Activated T-cell treated with anti-CD3 and anti-CD28 coated beads, Interleukin-2, amount 50 U/mL, for 4 hours (primary cell): ENCODE measurements around the gene RAPGEF4. TPM values are rescaled to one million over a fixed set of nuclear protein-coding genes. Genes with fewer than 3 reads are reported as not detected.

Experiments used
- ATAC-seq, 2 donors: fragments of 200-7000 bp; cut with Tn5 transposase; one replicate each; pipeline ENCODE4 v1.10.0; 2021
- DNase-seq: peaks from one replicate; pipeline ENCODE4 v3.0.0-alpha.2; 2020
- H3K27me3 Mint-ChIP-seq: one replicate; pipeline ENCODE4 v1.8.0; 2021; ENCODE audit warnings: low read depth, mixed read lengths
- H3K36me3 Mint-ChIP-seq: one replicate; pipeline ENCODE4 v1.8.0; 2022; ENCODE audit warnings: mixed read lengths; ENCODE audit not compliant: insufficient read depth
- H3K4me1 Mint-ChIP-seq: one replicate; pipeline ENCODE4 v1.8.0; 2021; ENCODE audit warnings: low read depth, mixed read lengths
- H3K4me3 Mint-ChIP-seq: one replicate; pipeline ENCODE4 v1.8.0; 2021; ENCODE audit warnings: mild to moderate bottlenecking, moderate library complexity, mixed read lengths
- H3K9me3 Mint-ChIP-seq: one replicate; pipeline ENCODE4 v1.8.0; 2021; ENCODE audit warnings: mixed read lengths
- total RNA-seq, 3 donors: library from RNA; stranded (reverse); gene quantifications; one replicate each; pipeline ENCODE4 v1.2.1, GENCODE V29; 2021

RAPGEF4 gene
- total RNA-seq, 3 donors from 2014 or later: 0.20 to 0.47 (median 0.33) TPM

DNA sequence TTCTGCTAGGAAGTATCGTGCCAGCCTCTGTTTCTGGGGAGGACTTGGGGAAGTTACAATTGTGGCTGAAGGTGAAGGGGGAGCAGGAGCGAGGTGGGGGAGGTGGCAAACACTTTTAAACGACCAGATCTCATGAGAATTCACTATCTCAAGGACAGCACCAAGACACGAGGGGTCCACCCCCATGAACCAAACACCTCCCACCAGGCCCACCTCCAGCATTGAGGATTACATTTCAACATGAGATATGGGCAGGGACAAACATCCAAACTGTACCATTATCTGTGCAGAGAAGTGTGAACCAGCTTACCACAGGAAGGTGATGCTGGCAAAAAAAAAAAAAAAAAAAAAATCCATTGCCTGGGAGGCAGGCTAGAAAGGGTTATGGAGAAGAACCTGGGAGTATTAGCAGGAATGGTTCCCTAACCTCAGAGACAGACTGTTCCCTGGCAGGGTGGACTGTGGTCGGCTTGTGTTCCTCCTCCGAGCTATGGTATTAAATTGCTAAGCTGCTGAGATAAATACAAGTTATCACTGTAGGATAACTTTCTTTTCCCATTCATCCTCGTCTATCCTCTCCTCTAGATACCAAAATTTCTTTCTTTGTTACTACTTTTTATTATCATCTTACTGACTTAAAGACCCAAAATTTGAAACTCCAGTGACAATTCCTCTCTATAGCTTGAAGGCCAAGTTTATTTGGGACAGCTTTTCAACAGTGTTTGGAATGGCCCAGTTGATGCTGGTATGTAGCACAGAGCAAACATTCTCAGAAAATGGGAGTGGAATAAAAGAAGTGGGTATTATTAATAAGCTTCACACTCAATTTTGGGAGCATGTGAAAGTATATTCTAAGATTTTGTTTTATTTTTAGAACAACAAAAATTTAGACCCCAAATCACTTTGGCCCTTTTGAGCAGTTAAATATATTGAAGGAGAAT is 266.3 kb downstream of the RAPGEF4 start:
- Mint-ChIP-seq H3K27me3 (peaks cover 13% of the 10 kb centered on the region), H3K4me3 (no peak overlapping the region), H3K9me3 (no peaks in the 10 kb centered on the region), H3K36me3 (no peaks in the 10 kb centered on the region), H3K4me1 (no peaks in the 10 kb centered on the region)
- DNase-seq (no peak), ATAC-seq (no peak)

DNA sequence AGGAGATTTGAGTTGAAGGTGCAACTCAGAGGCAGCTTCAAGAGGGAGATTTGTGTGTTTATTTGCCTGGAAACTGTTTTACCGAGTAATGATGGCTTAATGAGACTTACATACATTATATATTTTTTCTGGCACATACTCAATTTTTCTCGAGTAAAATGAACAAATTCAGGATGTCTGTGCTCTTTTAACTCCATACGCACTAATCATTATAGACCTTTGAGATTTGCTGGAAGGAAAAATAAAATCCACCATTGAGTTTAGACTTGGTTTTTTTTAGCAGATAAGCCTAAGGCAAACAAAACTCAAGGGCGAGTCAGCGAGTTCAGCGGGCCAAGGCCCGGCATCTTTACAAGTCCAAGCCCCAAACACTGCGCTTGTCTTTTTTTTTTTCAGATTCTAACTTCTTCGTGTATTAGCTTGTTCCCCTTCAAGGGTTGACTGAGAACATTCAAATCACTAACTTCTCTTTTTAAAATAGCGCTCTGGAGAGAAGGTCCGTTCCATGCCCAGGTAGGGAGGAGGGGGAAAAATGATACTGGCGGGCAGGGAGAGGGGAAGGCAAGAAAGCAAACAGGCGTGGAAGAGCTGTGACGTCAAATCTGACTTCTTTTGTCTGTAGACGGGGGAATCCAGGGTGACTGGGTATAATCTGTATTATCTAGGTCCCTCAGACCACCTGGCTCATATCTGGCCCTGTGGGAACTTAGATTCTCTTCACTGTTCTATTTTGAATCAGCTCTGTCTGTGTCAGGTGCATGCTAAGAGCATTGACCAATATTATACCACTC is 267.3 kb downstream of the RAPGEF4 start:
- Mint-ChIP-seq H3K9me3 (no peaks in the 10 kb centered on the region), H3K36me3 (no peaks in the 10 kb centered on the region), H3K4me1 (no peaks in the 10 kb centered on the region), H3K4me3 (no peak overlapping the region), H3K27me3 (peaks cover 17% of the 10 kb centered on the region)
- DNase-seq: no peak
- ATAC-seq: no peak

DNA sequence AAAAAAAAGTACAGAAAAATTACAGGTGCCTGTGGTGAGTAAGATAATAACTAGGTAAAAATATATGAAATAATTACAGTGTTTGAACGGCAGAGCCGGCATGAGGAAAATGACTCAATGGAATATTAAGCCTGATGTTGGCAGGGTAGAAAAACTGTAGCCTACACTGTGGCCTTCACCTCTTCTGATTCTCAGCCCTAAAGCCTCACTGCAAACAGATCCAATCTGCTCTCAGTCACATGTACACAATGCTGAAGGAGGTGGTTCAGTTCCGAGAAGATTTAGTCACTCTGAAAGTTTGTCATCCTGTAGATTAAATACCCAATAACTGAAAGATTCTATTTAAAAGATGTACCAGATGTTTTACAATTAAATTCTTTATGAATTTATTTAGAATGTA is 273.1 kb downstream of the RAPGEF4 start:
- no peak for ATAC-seq

DNA sequence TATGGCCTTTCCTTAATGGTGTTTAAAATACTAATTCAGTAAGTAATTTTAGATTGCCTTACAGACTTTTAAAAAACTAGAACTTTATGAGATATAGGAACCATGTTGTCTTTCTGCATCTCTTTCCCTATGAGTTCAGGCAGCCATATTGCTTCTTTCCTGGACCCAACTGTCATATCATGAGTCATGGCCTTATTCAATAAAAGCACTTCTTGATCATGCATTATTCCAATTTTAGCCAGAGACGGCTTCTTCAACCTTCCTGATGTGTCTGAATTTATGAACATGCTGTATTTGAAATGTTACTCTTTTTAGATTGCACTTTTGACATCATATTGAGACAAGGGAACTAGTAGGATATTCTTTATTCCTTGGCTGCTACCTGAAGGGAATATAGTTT is 274.6 kb downstream of the RAPGEF4 start:
- Mint-ChIP-seq H3K4me3 (no peak overlapping the region), H3K36me3 (no peaks in the 10 kb centered on the region), H3K4me1 (no peaks in the 10 kb centered on the region), H3K9me3 (no peaks in the 10 kb centered on the region), H3K27me3 (peaks cover 19% of the 10 kb centered on the region)
- DNase-seq (no peak), ATAC-seq (no peak)

More for the DNA sequence above, 273.1 kb downstream of the RAPGEF4 start:
- Mint-ChIP-seq H3K9me3 (no peaks in the 10 kb centered on the region), H3K36me3 (no peaks in the 10 kb centered on the region), H3K27me3 (peaks cover 17% of the 10 kb centered on the region), H3K4me1 (no peaks in the 10 kb centered on the region), H3K4me3 (no peak overlapping the region)
- no peak for DNase-seq

DNA sequence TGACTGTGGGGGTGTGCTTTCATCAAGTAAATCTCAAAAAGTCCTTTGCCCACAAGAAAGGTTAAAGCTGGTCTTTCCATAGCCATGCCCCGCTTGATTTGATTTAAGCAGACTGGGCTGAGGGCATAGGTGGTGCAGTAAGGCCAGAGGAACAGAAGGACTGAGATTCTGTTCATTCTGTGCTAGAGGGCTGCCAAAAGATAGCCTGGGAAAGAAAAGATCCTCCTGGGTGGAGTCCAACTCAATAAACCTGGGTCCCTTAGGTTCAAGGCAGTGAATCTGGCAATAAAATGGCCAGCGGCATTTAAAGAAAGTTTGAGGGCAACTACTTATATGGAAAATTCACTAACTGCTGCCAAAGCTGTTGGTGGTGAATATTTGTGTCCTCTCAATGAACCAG is 280.8 kb downstream of the RAPGEF4 start:
- no peaks in the 10 kb centered on the region for H3K9me3 Mint-ChIP-seq
- no peaks in the 10 kb centered on the region for H3K4me1 Mint-ChIP-seq
- no peak overlapping the region for H3K4me3 Mint-ChIP-seq
- peaks cover 6% of the 10 kb centered on the region for H3K27me3 Mint-ChIP-seq
- no peaks in the 10 kb centered on the region for H3K36me3 Mint-ChIP-seq
- ATAC-seq: no peak
- DNase-seq: no peak

DNA sequence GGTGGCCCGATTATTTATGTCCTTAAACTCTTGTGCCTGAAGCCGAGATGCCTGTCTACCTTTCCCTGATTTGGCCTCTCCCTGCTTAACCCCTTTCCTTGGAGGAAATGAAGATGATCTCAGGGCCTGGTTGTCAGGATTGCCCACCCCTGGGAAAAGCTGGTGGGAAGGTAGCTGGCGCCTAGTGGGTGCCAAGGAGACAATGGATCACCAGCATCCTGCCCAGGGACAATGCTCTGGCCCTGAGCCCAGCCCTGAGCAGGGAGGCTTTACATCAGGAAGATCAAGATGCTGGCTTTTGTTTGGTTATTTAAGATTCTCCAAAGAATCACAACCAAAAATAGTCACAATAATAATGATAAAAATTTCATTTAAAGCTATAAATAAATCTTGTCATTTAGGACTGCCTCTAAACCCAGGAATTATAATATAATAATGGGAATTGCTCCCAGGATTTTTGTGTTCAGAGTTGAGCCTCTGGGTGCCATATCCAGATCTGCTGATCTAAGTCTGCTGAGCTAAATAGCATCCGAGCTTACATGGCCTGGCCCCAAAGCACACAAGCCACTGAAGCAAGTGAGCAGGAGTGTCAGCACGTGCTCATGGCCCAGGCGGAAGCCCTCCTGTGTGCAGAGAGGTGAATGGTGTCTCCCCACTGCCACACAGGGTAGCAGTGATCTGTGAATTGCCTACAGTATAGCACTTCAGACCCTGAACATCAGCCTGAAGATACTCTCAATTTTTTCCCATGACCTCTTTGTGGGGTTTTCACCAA is 282.2 kb downstream of the RAPGEF4 start:
- H3K36me3 Mint-ChIP-seq: no peaks in the 10 kb centered on the region
- H3K27me3 Mint-ChIP-seq: peaks cover 5% of the 10 kb centered on the region
- no peak overlapping the region for H3K4me3 Mint-ChIP-seq
- H3K9me3 Mint-ChIP-seq: no peaks in the 10 kb centered on the region
- ATAC-seq (no peak), DNase-seq (no peak)
- H3K4me1 Mint-ChIP-seq: no peaks in the 10 kb centered on the region

DNA sequence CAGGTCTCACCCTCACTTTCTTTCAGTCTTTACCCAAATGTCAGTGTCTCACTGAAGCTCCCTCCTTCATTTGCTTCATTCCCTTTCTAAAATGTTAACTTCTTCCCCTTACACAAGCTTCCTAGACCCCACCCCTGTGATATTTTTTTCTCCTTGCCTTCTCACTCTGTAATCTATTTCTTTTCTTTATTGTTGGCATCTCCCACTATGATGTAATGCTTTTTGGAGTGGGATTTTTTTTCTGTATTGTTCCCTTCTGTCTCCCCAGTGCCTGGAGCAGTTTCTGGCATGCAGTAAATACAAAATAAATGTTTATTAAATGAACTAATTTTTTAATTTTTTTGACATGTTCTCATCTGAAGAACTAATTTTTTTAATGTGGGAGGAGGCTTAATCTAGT is 284.1 kb downstream of the RAPGEF4 start:
- Mint-ChIP-seq H3K27me3 (peaks cover 3% of the 10 kb centered on the region), H3K4me3 (no peak overlapping the region), H3K4me1 (no peaks in the 10 kb centered on the region), H3K36me3 (no peaks in the 10 kb centered on the region), H3K9me3 (no peaks in the 10 kb centered on the region)
- DNase-seq: no peak
- ATAC-seq: no peak

DNA sequence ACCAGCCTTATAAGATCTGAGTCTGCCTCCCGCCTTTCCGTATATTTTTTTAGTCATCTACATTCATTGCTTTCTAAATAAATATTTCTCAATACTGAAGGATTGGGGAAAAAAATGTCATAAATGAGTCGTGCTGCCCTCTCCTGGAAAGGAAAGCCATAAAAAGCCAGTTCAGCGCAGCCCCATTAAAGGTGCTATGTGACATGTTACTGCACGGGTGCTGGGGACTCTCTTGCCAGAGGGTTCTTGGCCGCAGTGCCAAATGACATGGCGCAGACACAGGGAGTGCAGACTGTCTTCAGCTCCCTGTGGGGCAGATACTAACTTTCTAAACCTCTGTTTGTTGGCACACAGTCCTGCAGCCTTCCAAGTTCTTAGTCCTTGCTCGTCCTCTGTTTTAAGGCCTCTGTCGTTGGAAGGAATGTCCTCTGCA is 286.3 kb downstream of the RAPGEF4 start:
- Mint-ChIP-seq H3K4me3 (no peak overlapping the region), H3K9me3 (no peaks in the 10 kb centered on the region), H3K36me3 (no peaks in the 10 kb centered on the region), H3K4me1 (no peaks in the 10 kb centered on the region), H3K27me3 (peaks cover 6% of the 10 kb centered on the region)
- ATAC-seq (no peak), DNase-seq (no peak)

DNA sequence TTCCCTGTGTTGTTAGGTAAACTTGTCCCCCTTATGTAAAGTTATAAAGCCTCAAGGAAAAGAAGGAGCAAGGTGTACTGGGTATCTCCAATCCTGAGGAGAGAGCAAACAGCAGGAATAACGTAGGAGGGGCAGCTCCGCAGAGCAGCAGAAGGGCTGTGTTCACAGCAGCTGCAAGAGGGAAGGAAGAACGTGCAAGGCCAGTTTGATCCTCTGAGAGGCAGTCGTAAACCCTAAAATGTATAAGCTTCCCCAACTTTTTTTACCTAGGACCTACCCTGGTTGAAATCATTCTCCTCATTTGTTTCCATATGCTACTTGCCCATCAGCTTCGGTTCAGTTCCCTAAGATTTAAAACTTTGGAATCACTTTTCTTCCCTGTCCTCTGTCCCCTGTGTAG is 288.1 kb downstream of the RAPGEF4 start:
- Mint-ChIP-seq H3K4me3 (no peak overlapping the region), H3K9me3 (no peaks in the 10 kb centered on the region), H3K4me1 (no peaks in the 10 kb centered on the region), H3K36me3 (no peaks in the 10 kb centered on the region), H3K27me3 (peaks cover 9% of the 10 kb centered on the region)
- ATAC-seq (no peak), DNase-seq (no peak)

DNA sequence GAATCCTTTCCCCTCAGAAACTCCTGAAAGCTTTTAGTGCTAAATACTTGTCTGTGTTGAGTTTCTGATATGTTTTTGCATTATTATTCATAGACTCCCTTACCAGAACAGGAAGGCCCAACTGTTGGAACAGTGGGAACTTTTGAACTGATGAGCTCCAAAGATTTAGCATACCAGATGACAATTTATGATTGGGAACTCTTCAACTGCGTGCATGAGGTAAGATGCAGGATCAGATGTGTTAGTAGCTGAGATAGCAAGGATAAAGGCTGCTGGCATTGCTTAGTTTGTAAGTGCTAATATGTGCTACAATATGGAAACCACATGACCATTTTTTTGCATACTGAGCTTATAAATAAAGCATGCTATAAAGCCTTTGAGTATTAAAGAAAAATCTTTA is 290.8 kb downstream of the RAPGEF4 start:
- H3K27me3 Mint-ChIP-seq: peaks cover 6% of the 10 kb centered on the region

DNA sequence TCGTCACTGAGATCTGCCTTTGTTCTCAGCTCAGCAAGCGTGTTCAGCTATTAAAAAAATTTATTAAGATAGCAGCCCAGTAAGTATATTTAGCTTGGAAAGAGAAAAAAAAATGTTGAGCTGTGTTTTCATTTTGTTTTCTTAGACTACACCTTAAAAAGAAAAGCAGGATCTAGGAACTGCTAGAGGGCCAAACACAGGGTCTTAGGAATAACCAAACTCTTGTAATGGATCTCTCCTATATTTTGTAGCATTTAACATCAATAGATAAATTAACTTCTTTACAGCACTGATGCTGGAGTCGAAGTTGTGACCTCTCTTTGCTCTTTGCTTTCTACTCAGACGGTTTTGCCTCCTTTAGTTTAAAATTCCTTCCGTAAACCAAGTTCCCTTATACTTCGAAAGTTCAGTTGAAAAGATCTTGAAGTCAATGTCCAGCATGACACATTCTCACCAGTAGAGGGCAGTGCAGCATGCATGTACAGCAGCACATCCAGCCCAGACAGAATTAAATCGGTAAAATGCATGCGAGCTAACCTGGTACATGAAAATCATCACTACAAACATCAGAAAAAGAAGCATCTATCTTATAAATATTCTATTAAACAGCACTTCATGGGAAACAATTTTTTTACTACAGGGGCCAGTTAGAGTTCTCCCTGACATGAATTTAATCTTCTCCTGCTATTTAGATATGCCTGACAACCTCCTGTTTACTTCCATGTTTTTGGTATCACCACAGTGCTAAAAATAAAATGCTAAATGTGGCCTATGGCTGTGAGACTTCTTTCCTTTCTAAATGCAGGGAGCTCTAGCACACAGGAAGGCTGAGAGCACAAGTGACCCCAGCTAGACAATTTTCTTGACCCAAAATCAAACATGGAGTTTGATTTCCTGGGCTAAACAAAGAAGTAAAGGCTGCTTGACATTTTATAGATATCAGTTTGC is 291.8 kb downstream of the RAPGEF4 start:
- Mint-ChIP-seq H3K4me1 (no peaks in the 10 kb centered on the region), H3K27me3 (peaks cover 6% of the 10 kb centered on the region), H3K9me3 (no peaks in the 10 kb centered on the region), H3K36me3 (no peaks in the 10 kb centered on the region), H3K4me3 (no peak overlapping the region)
- ATAC-seq (peak; percentile 74 to 75), DNase-seq (peak; percentile 66)

More for the DNA sequence above, 290.8 kb downstream of the RAPGEF4 start:
- Mint-ChIP-seq H3K4me1 (no peaks in the 10 kb centered on the region), H3K9me3 (no peaks in the 10 kb centered on the region), H3K4me3 (no peak overlapping the region), H3K36me3 (no peaks in the 10 kb centered on the region)
- ATAC-seq: no peak
- no peak for DNase-seq

DNA sequence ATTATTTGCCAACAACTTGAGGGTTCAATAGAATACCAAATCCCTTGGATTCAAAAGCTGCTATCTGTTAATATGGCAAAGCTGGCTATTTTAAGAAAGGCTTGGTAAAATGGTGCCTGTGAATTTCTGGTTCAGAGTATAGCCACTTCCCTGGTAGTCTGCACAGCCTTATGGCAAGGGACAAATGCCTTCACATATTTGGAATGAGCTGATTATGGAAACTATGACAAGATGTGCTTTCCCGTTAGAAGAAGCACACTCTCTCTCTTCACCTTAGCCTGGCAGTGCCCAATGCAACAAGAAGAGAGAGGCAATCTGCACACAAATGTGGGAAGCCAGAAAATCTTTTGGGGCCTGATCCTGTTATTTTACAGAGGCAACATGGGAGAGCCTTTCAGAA is 292.5 kb downstream of the RAPGEF4 start:
- H3K4me3 Mint-ChIP-seq: no peak overlapping the region
- peaks cover 6% of the 10 kb centered on the region for H3K27me3 Mint-ChIP-seq
- no peaks in the 10 kb centered on the region for H3K4me1 Mint-ChIP-seq
- H3K36me3 Mint-ChIP-seq: no peaks in the 10 kb centered on the region
- DNase-seq: no peak
- no peaks in the 10 kb centered on the region for H3K9me3 Mint-ChIP-seq
- ATAC-seq: no peak

DNA sequence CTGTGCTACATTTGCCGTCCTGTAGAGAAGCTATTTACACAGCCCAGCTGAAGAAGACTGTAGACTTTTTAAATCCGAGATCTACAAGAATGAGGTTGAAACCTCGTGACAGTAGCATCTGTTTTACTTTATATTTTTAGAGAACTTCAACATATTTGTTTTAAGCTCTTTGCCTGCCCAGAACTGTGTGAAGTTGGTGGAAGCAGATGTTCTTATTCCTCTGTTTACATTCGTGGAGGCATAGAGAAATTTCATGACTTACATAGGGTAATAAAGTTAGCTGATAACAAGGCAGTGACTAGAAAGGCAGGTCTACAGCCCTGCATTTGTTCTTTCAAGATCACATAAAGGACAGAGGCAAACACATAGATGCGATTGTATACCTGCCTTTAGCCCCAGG is 293.0 kb downstream of the RAPGEF4 start:
- ATAC-seq: no peak
- peaks cover 6% of the 10 kb centered on the region for H3K27me3 Mint-ChIP-seq
- H3K4me3 Mint-ChIP-seq: no peak overlapping the region
- no peaks in the 10 kb centered on the region for H3K4me1 Mint-ChIP-seq
- H3K9me3 Mint-ChIP-seq: no peaks in the 10 kb centered on the region
- no peaks in the 10 kb centered on the region for H3K36me3 Mint-ChIP-seq
- DNase-seq: no peak
